Trophoblast cell (in vitro differentiated cells and primary cell): Measurements from ENCODE around the gene MED13L.

Experiments used
- DNase-seq, 2 donors: peaks; one replicate each; pipeline ENCODE4 v3.0.0-alpha.2; 2016
- H2AFZ ChIP-seq: 2 replicates; pipeline ENCODE4 v1.6.1; 2013; ENCODE audit warnings: low read length, moderate library complexity, mild to moderate bottlenecking; ENCODE audit not compliant: insufficient read depth, poor library complexity
- H2AK5ac ChIP-seq: 2 replicates; pipeline ENCODE4 v1.6.1; 2013; ENCODE audit warnings: mild to moderate bottlenecking, low read length
- H2BK120ac ChIP-seq: 2 replicates; pipeline ENCODE4 v1.6.1; 2013; ENCODE audit warnings: low read length, mild to moderate bottlenecking, moderate library complexity; ENCODE audit not compliant: insufficient read depth, poor library complexity
- H2BK12ac ChIP-seq: 2 replicates; pipeline ENCODE4 v1.6.1; 2013; ENCODE audit warnings: mild to moderate bottlenecking, low read length, moderate library complexity
- H2BK5ac ChIP-seq: 2 replicates; pipeline ENCODE4 v1.6.1; 2013; ENCODE audit warnings: low read length, low read depth, moderate library complexity, mild to moderate bottlenecking; ENCODE audit not compliant: poor library complexity
- H3K14ac ChIP-seq: 2 replicates; pipeline ENCODE4 v1.6.1; 2013; ENCODE audit warnings: mild to moderate bottlenecking, low read length
- H3K18ac ChIP-seq: 2 replicates; pipeline ENCODE4 v1.6.1; 2013; ENCODE audit warnings: mild to moderate bottlenecking, low read length
- H3K23ac ChIP-seq: 2 replicates; pipeline ENCODE4 v1.6.1; 2013; ENCODE audit warnings: low read length
- H3K27ac ChIP-seq: 2 replicates; pipeline ENCODE4 v1.5.1; 2013; ENCODE audit warnings: low read depth, mild to moderate bottlenecking, inconsistent platforms, low read length, moderate library complexity
- H3K27me3 ChIP-seq: 2 replicates; pipeline ENCODE4 v1.6.1; 2013; ENCODE audit warnings: inconsistent platforms, mild to moderate bottlenecking, low read length, moderate library complexity; ENCODE audit not compliant: insufficient read depth
- H3K36me3 ChIP-seq, 2 experiments: 1 replicate in 1 of 2; 2 replicates in 1 of 2; pipeline ENCODE4 v1.6.1; 2013; ENCODE audit warnings: low read length in 2 of 2, mild to moderate bottlenecking in 2 of 2, moderate library complexity in 1 of 2; ENCODE audit not compliant: insufficient read depth in 2 of 2, control insufficient read depth in 1 of 2
- H3K4ac ChIP-seq: 2 replicates; pipeline ENCODE4 v1.6.1; 2013; ENCODE audit warnings: low read depth, mild to moderate bottlenecking, low read length, moderate library complexity
- H3K4me1 ChIP-seq, 2 experiments: 1 replicate in 1 of 2; 2 replicates in 1 of 2; pipeline ENCODE4 v1.6.1; 2013; ENCODE audit warnings: low read length in 2 of 2, mild to moderate bottlenecking in 2 of 2, moderate library complexity in 1 of 2; ENCODE audit not compliant: insufficient read depth in 2 of 2, control insufficient read depth in 1 of 2
- H3K4me2 ChIP-seq: 2 replicates; pipeline ENCODE4 v1.6.1; 2013; ENCODE audit warnings: inconsistent platforms, mild to moderate bottlenecking, low read length, moderate library complexity
- H3K4me3 ChIP-seq: 2 replicates; pipeline ENCODE4 v1.5.1; 2013; ENCODE audit warnings: mild to moderate bottlenecking, low read depth, low read length, inconsistent platforms
- H3K79me1 ChIP-seq: one replicate; pipeline ENCODE4 v1.6.1; 2013; ENCODE audit warnings: low read length
- H3K79me2 ChIP-seq: 2 replicates; pipeline ENCODE4 v1.6.1; 2013; ENCODE audit warnings: low read length, mild to moderate bottlenecking; ENCODE audit not compliant: control insufficient read depth, insufficient read depth, poor library complexity
- H3K9ac ChIP-seq: 2 replicates; pipeline ENCODE4 v1.6.1; 2013; ENCODE audit warnings: mild to moderate bottlenecking, low read length
- H3K9me3 ChIP-seq: 2 replicates; pipeline ENCODE4 v1.6.1; 2013; ENCODE audit warnings: low read depth, mild to moderate bottlenecking, control low read depth, inconsistent platforms, low read length; ENCODE audit not compliant: insufficient read depth
- H4K12ac ChIP-seq: 2 replicates; pipeline ENCODE4 v1.6.1; 2013; ENCODE audit warnings: low read depth, mild to moderate bottlenecking, low read length, moderate library complexity
- H4K8ac ChIP-seq: 2 replicates; pipeline ENCODE4 v1.6.1; 2013; ENCODE audit warnings: low read depth, mild to moderate bottlenecking, low read length, moderate library complexity
- H4K91ac ChIP-seq: one replicate; pipeline ENCODE4 v1.6.1; 2013; ENCODE audit warnings: low read depth, mild to moderate bottlenecking, low read length, moderate library complexity
- WGBS: extraction: QIAGEN DNeasy Blood & Tissue Kit; methylation state at CpG from one replicate; pipeline ENCODE4 v1.1.7; 2013; ENCODE audit warnings: missing lambda C conversion rate; ENCODE audit not compliant: insufficient read length, insufficient coverage; ENCODE audit errors: extremely low coverage; 5-methylcytosine and 5-hydroxymethylcytosine counted together

MED13L gene

GRCh38 chr12:116050275-116050674 is 227.2 kb downstream of the MED13L start:
- Histone ChIP-seq H3K23ac (no peak overlapping the region), H3K27ac (no peak overlapping the region), H3K4me1 (peaks cover 0 to 4% of the 10 kb centered on the region in 2 experiments), H3K18ac (no peak overlapping the region), H3K36me3 (no peaks in the 10 kb centered on the region), H2BK120ac (no peak overlapping the region), H3K9me3 (no peaks in the 10 kb centered on the region), H3K4ac (no peak overlapping the region), H3K14ac (no peak overlapping the region), H3K4me3 (no peak overlapping the region), H2BK5ac (no peak overlapping the region), H4K8ac (no peak overlapping the region), H3K79me2 (peaks cover 3% of the 10 kb centered on the region), H2AK5ac (no peak overlapping the region), H2BK12ac (no peak overlapping the region), H2AFZ (no peak overlapping the region), H3K9ac (no peak overlapping the region), H4K91ac (no peak overlapping the region), H3K4me2 (no peak overlapping the region), H3K79me1 (no peaks in the 10 kb centered on the region), H4K12ac (no peak overlapping the region), H3K27me3 (no peaks in the 10 kb centered on the region)
- WGBS: no CpG with 5 or more reads among the region's 5 CpGs
- no peak for DNase-seq

- Histone ChIP-seq H3K4me1 (peaks cover 0 to 2% of the 10 kb centered on the region in 2 experiments), H3K36me3 (no peaks in the 10 kb centered on the region), H2BK12ac (no peak overlapping the region), H2AK5ac (no peak overlapping the region), H4K12ac (no peak overlapping the region), H4K8ac (no peak overlapping the region), H3K18ac (no peak overlapping the region), H3K27me3 (no peaks in the 10 kb centered on the region), H3K4me3 (no peak overlapping the region), H3K9ac (no peak overlapping the region), H3K14ac (no peak overlapping the region), H3K4me2 (no peak overlapping the region), H3K9me3 (no peaks in the 10 kb centered on the region), H3K4ac (no peak overlapping the region), H2AFZ (no peak overlapping the region), H3K27ac (no peak overlapping the region), H3K79me2 (peaks cover 3% of the 10 kb centered on the region), H2BK5ac (no peak overlapping the region), H3K79me1 (no peaks in the 10 kb centered on the region), H3K23ac (no peak overlapping the region), H2BK120ac (no peak overlapping the region), H4K91ac (no peak overlapping the region)
- no peak for DNase-seq
Measured at GRCh38 chr12:116048879-116049278, 228.6 kb downstream of the MED13L start.

GRCh38 chr12:116046039-116046438 is 231.5 kb downstream of the MED13L start:
- H2AK5ac ChIP-seq: no peak overlapping the region

GRCh38 chr12:116045150-116045549 is 232.3 kb downstream of the MED13L start:
- Histone ChIP-seq H3K23ac (no peak overlapping the region), H2AFZ (no peak overlapping the region), H3K18ac (no peak overlapping the region), H3K36me3 (no peaks in the 10 kb centered on the region), H3K14ac (no peak overlapping the region), H3K4ac (no peak overlapping the region), H3K9me3 (no peaks in the 10 kb centered on the region), H3K79me2 (peaks cover 3% of the 10 kb centered on the region), H3K4me2 (no peak overlapping the region), H2BK5ac (no peak overlapping the region), H2AK5ac (no peak overlapping the region), H2BK12ac (no peak overlapping the region), H3K27ac (no peak overlapping the region), H4K12ac (no peak overlapping the region), H3K79me1 (no peaks in the 10 kb centered on the region), H3K27me3 (no peaks in the 10 kb centered on the region), H3K9ac (no peak overlapping the region), H4K91ac (no peak overlapping the region), H3K4me1 (no peaks in the 10 kb centered on the region), H3K4me3 (no peak overlapping the region), H2BK120ac (no peak overlapping the region), H4K8ac (no peak overlapping the region)
- no peak for DNase-seq
- no CpG with 5 or more reads among the region's 2 CpGs for WGBS

More at GRCh38 chr12:116046039-116046438, 231.5 kb downstream of the MED13L start:
- no peaks in the 10 kb centered on the region for H3K36me3 ChIP-seq
- no peak overlapping the region for H3K18ac ChIP-seq
- DNase-seq: no peak
- no peak overlapping the region for H3K9ac ChIP-seq
- no peak overlapping the region for H3K4me2 ChIP-seq
- H3K9me3 ChIP-seq: no peaks in the 10 kb centered on the region
- no peak overlapping the region for H3K23ac ChIP-seq
- H2AFZ ChIP-seq: no peak overlapping the region
- H3K27ac ChIP-seq: no peak overlapping the region
- no peak overlapping the region for H3K4me3 ChIP-seq
- no peak overlapping the region for H2BK12ac ChIP-seq
- no peaks in the 10 kb centered on the region for H3K4me1 ChIP-seq
- no peaks in the 10 kb centered on the region for H3K79me1 ChIP-seq
- H3K79me2 ChIP-seq: peaks cover 3% of the 10 kb centered on the region
- H3K27me3 ChIP-seq: no peaks in the 10 kb centered on the region
- H4K12ac ChIP-seq: no peak overlapping the region
- no peak overlapping the region for H2BK120ac ChIP-seq
- no peak overlapping the region for H3K14ac ChIP-seq
- no peak overlapping the region for H2BK5ac ChIP-seq
- no peak overlapping the region for H4K8ac ChIP-seq
- H4K91ac ChIP-seq: no peak overlapping the region
- no peak overlapping the region for H3K4ac ChIP-seq
